ENCODE results near the gene PARD3B.

The PARD3B gene

DNA sequence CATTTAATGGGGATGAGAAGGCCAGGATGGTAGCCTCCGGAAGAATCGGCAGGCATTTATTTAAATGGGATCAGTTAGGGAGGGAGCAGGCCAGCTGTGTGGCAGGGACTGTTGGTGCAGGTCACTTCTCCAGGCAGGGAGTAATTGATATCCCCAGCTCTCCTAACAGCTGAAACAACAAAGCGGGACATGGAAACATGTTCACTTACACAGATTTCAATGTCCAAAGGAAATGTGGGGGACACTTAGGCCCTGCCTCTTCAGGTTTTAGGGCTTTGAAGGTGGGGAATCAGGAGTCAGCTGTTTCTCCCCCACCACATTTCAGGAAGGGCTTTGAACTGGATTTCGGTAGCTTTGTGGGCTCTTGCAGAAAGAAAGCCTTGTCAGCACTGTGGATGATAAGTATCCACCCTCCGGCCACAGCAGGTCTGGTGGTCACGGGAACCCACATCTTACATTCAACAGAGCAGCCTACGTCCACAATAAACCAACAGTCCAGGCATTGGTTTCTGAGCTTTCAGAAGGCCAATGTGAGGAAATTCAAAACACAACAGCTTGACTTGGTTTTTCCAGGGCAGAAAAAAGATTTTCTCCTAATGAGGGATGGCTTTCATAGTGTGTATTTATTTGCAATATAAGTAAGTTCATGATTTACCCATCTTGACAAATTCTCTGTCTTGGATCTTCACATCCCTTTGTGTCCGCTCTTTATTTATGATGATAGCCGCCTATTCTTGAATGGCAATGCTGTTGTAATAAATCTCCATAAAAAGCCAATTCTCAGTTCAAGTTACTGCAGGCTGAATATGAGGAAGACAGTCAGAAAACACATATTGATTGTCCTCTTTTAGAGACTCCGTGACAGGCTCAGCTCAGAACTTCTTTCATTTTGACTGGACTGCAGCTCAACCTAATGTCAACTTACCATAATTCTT is 1040.4 kb downstream of the PARD3B start:
- no peak overlapping the region for H3K4me3 ChIP-seq (ENCODE audit: low read length)
- no peaks in the 10 kb centered on the region for H3K4me1 ChIP-seq (ENCODE audit: control insufficient read depth, insufficient read depth, low read length)
- H3K27me3 ChIP-seq (ENCODE audit: control insufficient read depth, insufficient read depth, low read length): no peaks in the 10 kb centered on the region
- H3K9ac ChIP-seq (ENCODE audit: low read length): no peak overlapping the region
- no peaks in the 10 kb centered on the region for H3K9me3 ChIP-seq (ENCODE audit: control insufficient read depth, low read length)
- no peaks in the 10 kb centered on the region for H3K36me3 ChIP-seq (ENCODE audit: control insufficient read depth, insufficient read depth, low read length)

DNA sequence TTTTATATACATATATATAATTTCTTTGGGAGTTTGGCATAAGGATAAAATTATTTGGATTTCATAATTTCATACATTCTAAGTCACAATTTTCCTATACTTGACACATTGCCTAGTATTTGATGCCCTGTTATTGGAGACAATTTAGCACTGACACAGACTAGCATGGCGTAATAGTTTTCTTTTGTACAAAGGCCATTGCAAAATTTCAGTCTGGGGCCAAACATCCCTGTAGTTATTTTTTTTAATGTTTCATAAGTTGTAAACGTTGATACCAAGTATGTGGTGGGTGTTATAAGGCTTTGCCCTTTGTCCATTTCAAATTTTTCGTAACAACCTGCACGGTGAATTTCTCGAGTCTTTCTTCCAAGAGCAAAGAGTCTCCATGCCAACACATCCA is 1041.4 kb downstream of the PARD3B start:
- Histone ChIP-seq H3K27me3 (ENCODE audit: control insufficient read depth, insufficient read depth, low read length) (no peaks in the 10 kb centered on the region), H3K9me3 (ENCODE audit: control insufficient read depth, low read length) (no peaks in the 10 kb centered on the region), H3K36me3 (ENCODE audit: control insufficient read depth, insufficient read depth, low read length) (no peaks in the 10 kb centered on the region), H3K4me3 (ENCODE audit: low read length) (no peak overlapping the region), H3K4me1 (ENCODE audit: control insufficient read depth, insufficient read depth, low read length) (no peaks in the 10 kb centered on the region), H3K9ac (ENCODE audit: low read length) (no peak overlapping the region)

DNA sequence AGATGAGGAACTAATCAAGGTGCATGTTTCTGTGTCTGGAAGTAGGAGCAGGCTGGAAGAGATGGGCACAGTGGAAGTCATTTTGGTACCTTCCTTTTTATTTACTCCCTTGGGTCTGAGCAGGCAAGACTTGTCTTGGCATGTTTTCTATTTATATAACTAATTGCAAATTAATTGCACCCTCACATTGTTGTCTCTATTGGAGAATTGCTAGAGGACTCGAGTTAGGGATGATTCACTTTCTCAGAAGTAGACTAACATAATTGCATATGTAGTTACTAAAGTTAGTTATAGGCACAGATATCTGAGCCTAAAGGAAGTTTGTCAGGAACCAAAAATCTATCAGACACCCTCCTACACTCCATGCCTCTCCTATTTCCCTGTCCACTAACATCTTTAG is 1044.2 kb downstream of the PARD3B start:
- H3K4me1 ChIP-seq (ENCODE audit: control insufficient read depth, insufficient read depth, low read length): no peaks in the 10 kb centered on the region
- H3K4me3 ChIP-seq (ENCODE audit: low read length): no peak overlapping the region
- H3K9me3 ChIP-seq (ENCODE audit: control insufficient read depth, low read length): no peaks in the 10 kb centered on the region
- H3K9ac ChIP-seq (ENCODE audit: low read length): no peak overlapping the region
- no peaks in the 10 kb centered on the region for H3K27me3 ChIP-seq (ENCODE audit: control insufficient read depth, insufficient read depth, low read length)
- H3K36me3 ChIP-seq (ENCODE audit: control insufficient read depth, insufficient read depth, low read length): no peaks in the 10 kb centered on the region

- no peaks in the 10 kb centered on the region for H3K4me1 ChIP-seq (ENCODE audit: control insufficient read depth, insufficient read depth, low read length)
- no peak overlapping the region for H3K4me3 ChIP-seq (ENCODE audit: low read length)
- no peaks in the 10 kb centered on the region for H3K36me3 ChIP-seq (ENCODE audit: control insufficient read depth, insufficient read depth, low read length)
- H3K9me3 ChIP-seq (ENCODE audit: control insufficient read depth, low read length): no peaks in the 10 kb centered on the region
- H3K27me3 ChIP-seq (ENCODE audit: control insufficient read depth, insufficient read depth, low read length): no peaks in the 10 kb centered on the region
- H3K9ac ChIP-seq (ENCODE audit: low read length): no peak overlapping the region
Observed at GRCh38 chr2:205590759-205591158, 1045.5 kb downstream of the PARD3B start.

DNA sequence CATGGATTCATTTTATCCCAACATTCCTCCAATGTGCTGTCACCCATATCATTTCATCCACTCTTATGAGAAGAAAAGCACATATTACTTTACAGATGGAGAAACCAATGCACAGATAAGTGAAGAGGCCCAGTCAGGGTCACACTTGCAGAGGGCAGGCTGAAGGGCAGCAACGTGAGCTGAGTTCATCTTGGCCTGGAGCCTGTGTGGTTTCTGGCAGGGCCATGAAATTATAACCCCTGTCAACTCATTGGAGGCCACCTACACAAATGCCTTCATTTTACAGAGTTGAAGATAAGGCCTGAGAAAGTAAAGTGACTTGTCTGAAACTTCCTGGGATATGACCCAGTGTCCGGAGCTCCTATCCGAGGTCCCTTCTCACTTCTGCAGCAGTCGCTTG is 1048.6 kb downstream of the PARD3B start:
- Histone ChIP-seq H3K4me3 (ENCODE audit: low read length) (no peak overlapping the region), H3K9ac (ENCODE audit: low read length) (no peak overlapping the region), H3K36me3 (ENCODE audit: control insufficient read depth, insufficient read depth, low read length) (no peaks in the 10 kb centered on the region), H3K4me1 (ENCODE audit: control insufficient read depth, insufficient read depth, low read length) (no peaks in the 10 kb centered on the region), H3K9me3 (ENCODE audit: control insufficient read depth, low read length) (no peaks in the 10 kb centered on the region), H3K27me3 (ENCODE audit: control insufficient read depth, insufficient read depth, low read length) (no peaks in the 10 kb centered on the region)

GRCh38 chr2:205596581-205596980 is 1051.3 kb downstream of the PARD3B start:
- Histone ChIP-seq H3K9ac (ENCODE audit: low read length) (no peak overlapping the region), H3K27me3 (ENCODE audit: control insufficient read depth, insufficient read depth, low read length) (no peaks in the 10 kb centered on the region), H3K36me3 (ENCODE audit: control insufficient read depth, insufficient read depth, low read length) (no peaks in the 10 kb centered on the region), H3K9me3 (ENCODE audit: control insufficient read depth, low read length) (no peaks in the 10 kb centered on the region), H3K4me1 (ENCODE audit: control insufficient read depth, insufficient read depth, low read length) (no peaks in the 10 kb centered on the region), H3K4me3 (ENCODE audit: low read length) (no peak overlapping the region)

- Histone ChIP-seq H3K4me1 (ENCODE audit: control insufficient read depth, insufficient read depth, low read length) (no peaks in the 10 kb centered on the region), H3K9ac (ENCODE audit: low read length) (no peak overlapping the region), H3K9me3 (ENCODE audit: control insufficient read depth, low read length) (no peaks in the 10 kb centered on the region), H3K27me3 (ENCODE audit: control insufficient read depth, insufficient read depth, low read length) (no peaks in the 10 kb centered on the region), H3K36me3 (ENCODE audit: control insufficient read depth, insufficient read depth, low read length) (no peaks in the 10 kb centered on the region), H3K4me3 (ENCODE audit: low read length) (no peak overlapping the region)
Observed at GRCh38 chr2:205605638-205606304, 1060.5 kb downstream of the PARD3B start.

GRCh38 chr2:205607146-205607545 is 1061.9 kb downstream of the PARD3B start:
- H3K9ac ChIP-seq (ENCODE audit: low read length): no peak overlapping the region
- H3K4me1 ChIP-seq (ENCODE audit: control insufficient read depth, insufficient read depth, low read length): no peaks in the 10 kb centered on the region
- no peaks in the 10 kb centered on the region for H3K27me3 ChIP-seq (ENCODE audit: control insufficient read depth, insufficient read depth, low read length)
- H3K4me3 ChIP-seq (ENCODE audit: low read length): no peak overlapping the region
- H3K9me3 ChIP-seq (ENCODE audit: control insufficient read depth, low read length): no peaks in the 10 kb centered on the region
- H3K36me3 ChIP-seq (ENCODE audit: control insufficient read depth, insufficient read depth, low read length): no peaks in the 10 kb centered on the region

GRCh38 chr2:205609113-205609512 is 1063.8 kb downstream of the PARD3B start:
- no peaks in the 10 kb centered on the region for H3K4me1 ChIP-seq (ENCODE audit: control insufficient read depth, insufficient read depth, low read length)
- H3K9ac ChIP-seq (ENCODE audit: low read length): no peak overlapping the region
- no peaks in the 10 kb centered on the region for H3K9me3 ChIP-seq (ENCODE audit: control insufficient read depth, low read length)
- H3K27me3 ChIP-seq (ENCODE audit: control insufficient read depth, insufficient read depth, low read length): no peaks in the 10 kb centered on the region
- H3K4me3 ChIP-seq (ENCODE audit: low read length): no peak overlapping the region
- H3K36me3 ChIP-seq (ENCODE audit: control insufficient read depth, insufficient read depth, low read length): no peaks in the 10 kb centered on the region

- Histone ChIP-seq H3K9ac (ENCODE audit: low read length) (no peak overlapping the region), H3K4me1 (ENCODE audit: control insufficient read depth, insufficient read depth, low read length) (no peaks in the 10 kb centered on the region), H3K4me3 (ENCODE audit: low read length) (no peak overlapping the region), H3K36me3 (ENCODE audit: control insufficient read depth, insufficient read depth, low read length) (no peaks in the 10 kb centered on the region), H3K27me3 (ENCODE audit: control insufficient read depth, insufficient read depth, low read length) (no peaks in the 10 kb centered on the region), H3K9me3 (ENCODE audit: control insufficient read depth, low read length) (no peaks in the 10 kb centered on the region)
Observed at GRCh38 chr2:205610437-205610836, 1065.2 kb downstream of the PARD3B start.

DNA sequence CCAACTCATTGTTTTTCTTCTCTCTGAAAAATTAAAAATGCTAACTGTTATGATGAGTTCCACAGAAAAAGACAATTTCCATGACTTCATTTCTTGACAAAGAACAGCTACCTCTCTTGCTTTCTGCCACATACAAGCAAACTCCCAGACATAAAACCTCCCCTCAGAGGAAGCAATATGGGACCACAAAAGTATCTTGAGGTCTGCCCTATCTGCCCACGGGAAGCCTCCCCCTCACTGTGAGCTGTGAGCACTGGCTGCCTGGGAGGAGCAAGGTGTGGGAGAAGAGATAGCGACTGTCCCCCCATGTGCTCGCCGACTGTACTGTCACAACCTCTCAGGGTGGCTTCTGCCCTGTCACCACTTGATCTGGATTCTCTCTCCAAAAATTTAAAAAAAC is 1067.4 kb downstream of the PARD3B start:
- H3K36me3 ChIP-seq (ENCODE audit: control insufficient read depth, insufficient read depth, low read length): no peaks in the 10 kb centered on the region
- H3K4me1 ChIP-seq (ENCODE audit: control insufficient read depth, insufficient read depth, low read length): no peaks in the 10 kb centered on the region
- no peaks in the 10 kb centered on the region for H3K27me3 ChIP-seq (ENCODE audit: control insufficient read depth, insufficient read depth, low read length)
- no peak overlapping the region for H3K4me3 ChIP-seq (ENCODE audit: low read length)
- H3K9ac ChIP-seq (ENCODE audit: low read length): no peak overlapping the region
- no peaks in the 10 kb centered on the region for H3K9me3 ChIP-seq (ENCODE audit: control insufficient read depth, low read length)

DNA sequence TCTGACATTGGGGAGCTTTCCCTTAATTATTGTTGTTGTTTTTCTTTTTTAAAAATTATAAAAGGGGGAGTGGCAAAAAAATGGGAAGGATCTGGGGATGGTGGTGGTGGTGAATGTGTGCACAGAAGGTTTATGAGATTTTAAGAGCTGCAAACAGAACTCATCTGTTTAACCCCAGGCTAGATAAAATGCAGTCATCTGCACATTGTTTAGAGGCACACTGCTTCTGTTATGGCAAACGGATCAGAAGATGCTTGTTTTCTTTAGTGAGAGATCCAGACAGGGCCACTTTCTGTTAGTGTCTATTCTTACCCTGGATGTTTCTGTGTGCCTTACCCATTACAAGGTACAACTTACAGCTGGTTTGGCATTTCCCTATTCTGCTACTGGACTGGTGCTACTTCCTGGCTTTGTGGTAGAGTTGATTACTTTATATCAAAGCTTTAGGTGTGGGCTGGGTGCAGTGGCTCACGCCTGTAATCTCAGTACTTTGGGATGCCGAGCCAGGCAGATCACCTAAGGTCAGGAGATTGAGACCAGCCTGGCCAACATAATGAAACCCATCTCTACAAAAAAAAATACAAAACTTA is 1068.8 kb downstream of the PARD3B start:
- Histone ChIP-seq H3K4me1 (ENCODE audit: control insufficient read depth, insufficient read depth, low read length) (no peaks in the 10 kb centered on the region), H3K4me3 (ENCODE audit: low read length) (no peak overlapping the region), H3K27me3 (ENCODE audit: control insufficient read depth, insufficient read depth, low read length) (no peaks in the 10 kb centered on the region), H3K9me3 (ENCODE audit: control insufficient read depth, low read length) (no peaks in the 10 kb centered on the region), H3K36me3 (ENCODE audit: control insufficient read depth, insufficient read depth, low read length) (no peaks in the 10 kb centered on the region), H3K9ac (ENCODE audit: low read length) (no peak overlapping the region)

All from mucosa of stomach (tissue), 1 donor.